IPS DF 4.7 (cell line): ENCODE data around the gene ZNF780B.

Experiments used
- DNase-seq: peaks from one replicate; pipeline ENCODE4 v3.0.0-alpha.2; 2013; ENCODE audit warnings: low spot score; ENCODE audit errors: extremely low read depth

Gene ZNF780B

DNA sequence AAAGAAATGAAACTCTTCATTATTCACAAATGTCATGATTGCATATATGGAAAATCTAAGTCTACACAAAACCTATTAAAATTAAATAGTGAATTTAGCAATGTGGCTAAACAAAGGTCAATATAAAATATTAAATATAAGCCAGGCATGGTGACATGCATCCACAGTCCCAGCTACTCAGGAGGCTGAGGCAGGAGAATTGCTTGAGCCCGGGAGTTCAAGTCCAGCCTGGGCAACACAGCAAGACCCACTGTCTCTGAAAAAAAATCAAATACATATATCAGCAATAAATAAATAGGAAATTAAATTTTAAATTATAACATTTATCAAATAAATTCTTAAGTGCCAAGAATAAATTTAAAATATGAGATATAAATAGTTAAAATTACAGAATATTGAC, 73.1 kb downstream of the ZNF780B start:
- DNase-seq = no peak
